NCI-H2196 treated with DMSO at 0.1 percent for 48 hours (cell line): Measurements from ENCODE around the gene CNIH2.
"Not testable (repeated sequence)": the region's sequence is repeated elsewhere in the genome, so short reads cannot be mapped to it uniquely, and the experiment has no call there.

ENCODE experiments used
- DNase-seq: peaks from one replicate; lab custom pipeline; 2025; ENCODE audit not compliant: unreplicated experiment; lab: John Stamatoyannopoulos, UW

CNIH2 gene

DNA sequence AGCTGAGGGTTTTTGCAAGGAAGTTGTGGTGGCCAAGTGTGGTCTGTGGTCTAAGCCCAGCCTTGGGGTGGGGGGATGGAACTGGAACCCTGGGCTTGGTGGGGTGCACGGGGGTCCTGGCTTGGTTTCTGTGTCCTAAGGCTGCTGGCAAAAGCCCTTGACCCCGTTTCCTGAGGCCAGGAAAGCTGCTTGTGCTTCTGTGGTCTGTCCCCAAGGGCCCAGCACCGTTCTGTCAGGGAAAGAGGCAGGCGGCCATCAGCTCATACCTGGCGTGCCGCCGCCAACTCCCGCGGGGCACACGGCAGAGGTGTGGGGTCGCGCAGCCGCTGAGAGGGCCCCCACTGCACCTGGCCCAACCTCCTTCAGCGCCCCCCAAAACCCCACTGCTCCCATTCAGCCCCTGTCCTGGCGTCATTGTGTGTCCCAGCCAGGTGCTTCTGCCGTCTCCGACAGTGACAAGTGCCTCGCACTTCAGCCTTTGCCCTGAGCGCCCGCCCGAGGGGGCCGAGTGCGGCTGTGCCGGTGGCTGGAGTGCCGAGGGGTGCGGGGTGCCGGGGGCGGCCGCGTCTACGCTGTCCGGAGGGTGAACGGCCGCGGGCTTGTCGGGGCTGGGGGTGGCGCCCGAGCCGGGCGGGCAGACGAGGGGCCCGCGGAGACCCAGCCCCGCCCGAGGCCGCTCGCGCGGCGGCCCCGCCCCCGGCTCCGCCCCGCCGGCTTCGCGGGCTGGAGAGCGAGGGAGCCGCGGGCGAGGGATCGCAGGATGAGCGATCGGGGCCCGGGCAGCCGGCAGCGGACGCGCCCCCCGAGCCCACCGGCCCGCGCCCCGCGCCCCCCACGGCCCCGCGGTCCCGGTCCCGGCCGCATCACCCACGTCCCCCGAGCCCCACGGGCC lies at the start of gene CNIH2:
Gene CNIH2 (plus strand): TSS at position 705 of the 892 bp plus-strand sequence. CDS start 282 bp downstream, outside the sequence.
- no peak for DNase-seq

DNA sequence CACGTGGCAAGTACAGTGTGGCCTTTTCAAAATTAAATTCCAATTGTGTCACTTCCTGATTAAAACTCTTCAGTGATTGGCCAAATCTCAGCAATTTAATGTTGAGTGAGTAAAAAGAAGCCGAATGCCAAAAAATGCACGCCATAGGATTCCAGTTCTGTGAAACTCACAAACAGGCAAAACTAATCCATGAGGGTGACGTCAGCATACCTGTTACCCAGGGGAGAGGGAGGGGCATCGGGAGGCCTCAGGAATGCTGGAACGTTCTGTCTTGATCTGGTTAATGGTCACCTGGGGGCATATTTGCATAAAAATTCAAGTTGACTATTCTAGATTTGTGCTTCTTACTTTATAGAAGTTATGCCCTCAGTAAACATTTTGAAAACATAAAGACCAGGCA lies 49.5 kb upstream of the CNIH2 start:
- DNase-seq, result no peak

DNA sequence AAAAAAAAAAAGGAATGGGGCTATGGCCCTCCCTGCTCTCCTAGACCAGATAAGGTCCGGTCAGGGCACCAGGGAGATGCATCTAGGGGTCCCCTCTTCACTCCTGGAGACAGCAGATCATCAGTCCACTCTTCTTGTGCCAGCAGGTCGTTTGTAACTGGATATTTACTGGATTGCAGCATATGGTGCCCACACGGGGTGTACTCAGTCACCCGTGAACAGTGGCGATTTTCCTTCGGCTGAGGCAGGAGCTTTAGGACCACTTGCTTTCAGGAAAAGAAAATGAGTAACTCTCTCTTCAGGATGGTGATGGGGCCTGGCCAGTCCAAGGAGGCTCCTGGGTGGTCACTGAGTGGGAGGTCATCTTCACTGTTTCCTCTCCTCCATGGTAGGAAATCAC lies 47.8 kb upstream of the CNIH2 start:
- no peak for DNase-seq

DNA sequence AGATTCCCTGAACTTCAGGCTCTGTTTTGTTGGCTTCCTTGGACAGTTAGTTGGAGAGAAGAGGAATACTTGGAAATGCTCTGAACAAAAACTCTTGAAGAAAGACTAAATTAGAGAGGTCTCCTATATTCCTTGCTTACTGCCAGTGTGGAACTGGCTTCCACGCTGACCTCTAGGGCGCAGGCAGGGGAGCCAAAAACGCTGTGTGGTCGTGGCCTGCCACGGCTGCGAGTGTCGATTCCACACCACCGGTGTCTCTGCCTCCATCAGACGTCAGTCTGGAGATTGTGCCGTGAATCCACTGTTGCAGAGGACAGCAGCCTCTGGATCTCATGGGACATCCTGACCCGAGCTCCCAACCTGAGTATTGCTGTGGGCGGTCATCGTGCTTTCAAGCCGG lies 47.0 kb upstream of the CNIH2 start:
- no peak for DNase-seq

DNA sequence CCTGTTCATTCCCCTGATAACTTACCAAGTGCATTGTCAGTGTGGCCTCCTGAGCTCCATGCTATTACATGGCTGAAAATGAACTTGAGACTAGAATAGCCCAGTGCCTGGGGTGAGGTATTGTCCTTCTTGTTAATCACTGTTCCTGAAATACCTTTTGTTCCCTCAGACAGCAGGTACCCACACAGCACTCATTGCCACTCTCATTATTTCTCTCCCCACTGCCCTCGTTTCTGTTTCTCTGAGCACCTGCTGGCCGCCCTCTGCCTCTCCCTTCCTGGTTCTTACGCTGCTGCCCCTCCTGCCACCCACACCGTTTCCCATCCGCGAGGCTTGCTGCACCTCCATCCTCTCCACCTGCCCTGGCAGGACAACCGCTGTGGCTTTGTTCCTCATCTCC lies 46.4 kb upstream of the CNIH2 start:
- no peak for DNase-seq

DNA sequence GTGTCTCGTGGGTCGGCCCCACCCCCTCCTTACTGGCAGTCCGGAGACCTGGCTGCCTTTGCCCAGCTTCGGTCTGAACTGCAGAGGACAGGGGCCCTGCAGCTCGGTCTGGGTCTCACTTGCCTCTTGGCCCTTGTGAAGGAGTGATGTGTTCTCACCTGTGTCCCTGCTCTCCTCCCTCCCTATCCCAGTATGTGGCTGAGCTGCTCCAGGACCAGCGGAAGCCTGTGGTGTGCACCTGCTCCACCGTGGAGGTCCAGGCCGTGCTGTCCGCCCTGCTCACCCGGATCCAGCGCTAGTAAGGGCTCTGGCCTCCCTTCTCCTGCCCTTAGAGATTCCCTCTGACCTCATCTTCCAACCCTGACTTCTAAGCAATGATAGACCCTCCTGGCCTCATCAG lies 45.2 kb upstream of the CNIH2 start:
- DNase-seq, result no peak

DNA sequence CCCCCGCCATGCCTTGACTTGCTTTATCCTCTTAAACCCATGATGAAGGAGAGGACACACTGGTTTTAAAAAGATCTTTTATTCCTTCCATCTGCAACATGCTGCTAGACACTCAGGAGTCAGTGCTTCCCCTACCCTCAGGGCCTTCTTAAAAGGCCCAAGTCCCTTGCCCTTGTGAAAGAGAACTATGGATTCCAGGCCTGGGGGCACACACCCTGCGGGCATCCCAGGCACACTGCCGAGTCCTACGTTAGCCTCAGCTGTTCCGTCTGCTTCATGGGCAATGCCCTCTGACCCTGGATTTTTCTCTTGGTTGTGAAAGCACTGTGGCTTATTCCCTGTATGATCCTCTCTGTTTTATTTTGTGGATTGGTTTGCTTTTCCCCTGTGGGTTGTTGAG lies 44.7 kb upstream of the CNIH2 start:
- DNase-seq, result no peak

DNA sequence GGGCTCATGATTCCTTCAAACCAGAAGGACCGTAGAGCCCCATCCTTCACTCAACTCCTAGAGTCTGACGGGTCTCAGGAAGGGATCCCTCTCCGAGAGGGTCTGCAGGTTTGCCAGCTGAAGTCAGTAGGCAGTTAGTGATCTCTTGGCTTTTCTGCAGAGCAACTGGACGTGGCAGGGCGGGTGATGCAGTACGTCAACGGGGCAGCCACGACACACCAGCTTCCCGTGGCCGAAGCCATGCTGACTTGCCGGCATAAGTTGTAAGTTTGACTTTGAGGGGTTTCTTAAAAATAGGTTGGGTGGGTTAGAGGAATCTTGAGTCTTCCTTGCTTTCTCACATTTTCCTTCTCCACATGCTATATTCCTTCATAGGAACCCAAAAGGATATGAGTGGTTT lies 42.8 kb upstream of the CNIH2 start:
- DNase-seq, result no peak

DNA sequence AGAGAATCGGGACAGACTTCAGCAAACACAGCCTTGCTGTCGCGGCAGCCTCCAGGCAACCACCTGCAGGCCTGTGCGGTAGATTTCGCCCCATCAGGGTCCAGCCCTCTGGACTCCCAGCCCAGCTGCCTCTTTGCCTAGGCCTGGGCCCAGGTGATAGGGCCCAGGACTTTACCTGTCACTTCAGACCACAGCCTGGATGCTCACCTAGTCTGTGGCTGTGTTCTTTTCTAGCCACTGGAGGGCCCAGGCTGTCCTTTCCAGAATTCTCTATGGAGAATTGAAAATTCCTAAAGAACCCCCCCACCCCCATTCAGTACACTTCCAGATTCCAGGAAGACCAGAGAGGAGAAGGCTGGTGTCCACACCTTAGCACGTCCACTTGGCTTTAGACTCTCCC lies 40.1 kb upstream of the CNIH2 start:
- DNase-seq, result no peak

DNA sequence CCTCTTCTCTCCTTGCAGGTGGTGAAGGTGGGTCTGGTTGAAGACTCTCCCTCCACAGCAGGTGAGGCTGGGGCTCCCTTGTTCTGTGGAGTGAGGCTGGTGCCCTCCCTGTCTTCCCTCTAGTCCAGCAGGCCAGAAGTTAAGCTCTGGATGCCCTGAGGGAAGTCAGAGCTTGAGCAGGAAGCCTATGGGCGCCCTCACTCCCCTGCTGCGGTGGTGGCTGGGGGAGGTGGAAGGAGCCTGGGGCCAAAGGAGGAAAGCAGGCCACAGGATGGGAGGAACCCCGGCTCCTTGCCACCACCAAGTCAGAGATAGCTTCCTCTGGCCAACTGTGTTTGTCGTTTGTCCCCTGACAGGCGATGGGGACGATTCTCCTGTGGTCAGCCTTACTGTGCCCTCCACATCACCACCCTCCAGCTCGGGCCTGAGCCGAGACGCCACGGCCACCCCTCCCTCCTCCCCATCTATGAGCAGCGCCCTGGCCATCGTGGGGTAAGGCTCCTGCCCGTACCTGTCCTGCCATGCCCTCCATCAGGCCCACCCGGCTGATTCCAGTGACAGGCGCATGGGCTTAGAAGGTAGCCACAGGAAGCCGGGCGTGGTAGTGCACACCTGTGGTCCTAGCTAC lies 39.1 kb upstream of the CNIH2 start:
- DNase-seq, result no peak

DNA sequence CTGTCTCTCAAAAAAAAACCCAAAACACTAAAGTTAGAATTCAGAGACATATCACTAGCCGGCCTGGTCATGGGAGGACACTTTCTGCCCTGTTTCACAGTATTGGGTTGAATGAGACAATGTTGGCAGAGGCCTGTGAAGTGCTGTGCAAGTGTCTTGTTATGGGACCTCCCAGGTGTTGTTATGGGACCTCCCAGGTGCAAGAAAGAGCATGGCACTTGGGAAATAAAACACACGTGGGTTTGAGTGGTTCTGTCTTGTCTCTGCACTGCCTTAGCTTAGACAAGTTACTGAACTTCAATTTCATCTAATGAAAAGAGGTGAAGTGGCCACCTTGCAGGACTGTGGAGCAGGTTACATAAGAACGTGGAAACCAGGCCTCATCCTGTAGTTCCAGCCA lies 38.5 kb upstream of the CNIH2 start:
- DNase-seq, result no peak

DNA sequence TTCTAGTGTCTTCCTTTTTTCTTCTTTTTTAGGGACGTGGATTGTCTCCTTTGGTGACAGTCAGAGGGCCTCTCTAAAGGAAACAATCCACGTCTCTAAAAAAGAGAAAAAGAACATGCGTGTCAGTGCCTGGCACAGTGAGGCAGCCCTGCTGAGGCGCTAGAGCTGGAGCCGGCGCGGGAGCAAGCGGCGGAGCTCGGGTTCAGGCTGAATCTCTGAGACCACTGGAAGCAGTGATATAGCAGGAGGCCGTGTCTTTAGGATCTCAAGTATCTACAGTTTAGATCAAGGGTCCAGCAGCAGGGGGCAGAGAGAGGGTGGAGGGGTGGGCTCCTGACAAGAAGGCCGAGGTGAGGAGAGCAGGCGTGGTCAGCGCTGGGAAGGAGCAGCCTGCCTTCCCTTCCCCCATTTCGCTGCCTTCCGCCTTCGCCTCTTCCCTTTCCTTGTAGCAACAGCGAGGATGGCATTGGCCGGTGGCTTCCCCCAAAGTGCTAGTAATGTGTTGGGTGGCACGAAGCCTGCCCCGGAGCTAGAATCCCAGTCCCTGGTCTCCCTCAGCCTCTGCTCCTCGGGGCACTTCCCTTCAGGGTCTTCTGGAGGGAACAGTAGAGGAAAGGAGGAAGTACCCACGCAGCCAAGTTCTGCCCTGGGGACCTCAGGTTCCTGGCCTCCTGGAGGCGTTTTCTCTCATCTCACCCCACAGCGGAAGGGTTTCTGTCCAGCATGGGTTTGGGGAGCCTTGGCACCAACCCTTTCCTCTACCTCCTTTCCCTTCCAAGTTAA lies 37.8 kb upstream of the CNIH2 start:
- DNase-seq, result no peak

DNA sequence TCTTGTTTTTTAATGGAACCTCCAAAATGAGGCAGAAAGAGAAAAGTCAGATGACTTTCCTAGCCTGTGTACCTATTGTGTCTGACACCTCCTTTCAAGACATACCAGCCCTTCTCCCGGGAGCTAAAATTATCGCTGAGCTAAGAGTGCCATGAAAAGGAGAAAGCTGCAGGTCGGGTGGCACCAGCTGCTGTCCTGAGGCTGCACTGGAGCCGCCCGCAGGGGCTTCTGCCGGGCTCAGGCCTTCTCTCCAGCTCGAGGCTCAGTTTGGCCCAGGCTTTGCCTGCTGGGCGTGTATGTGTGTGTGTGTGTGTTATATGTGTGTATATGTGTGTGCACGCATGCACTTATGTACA lies 37.2 kb upstream of the CNIH2 start:
- no peak for DNase-seq

DNA sequence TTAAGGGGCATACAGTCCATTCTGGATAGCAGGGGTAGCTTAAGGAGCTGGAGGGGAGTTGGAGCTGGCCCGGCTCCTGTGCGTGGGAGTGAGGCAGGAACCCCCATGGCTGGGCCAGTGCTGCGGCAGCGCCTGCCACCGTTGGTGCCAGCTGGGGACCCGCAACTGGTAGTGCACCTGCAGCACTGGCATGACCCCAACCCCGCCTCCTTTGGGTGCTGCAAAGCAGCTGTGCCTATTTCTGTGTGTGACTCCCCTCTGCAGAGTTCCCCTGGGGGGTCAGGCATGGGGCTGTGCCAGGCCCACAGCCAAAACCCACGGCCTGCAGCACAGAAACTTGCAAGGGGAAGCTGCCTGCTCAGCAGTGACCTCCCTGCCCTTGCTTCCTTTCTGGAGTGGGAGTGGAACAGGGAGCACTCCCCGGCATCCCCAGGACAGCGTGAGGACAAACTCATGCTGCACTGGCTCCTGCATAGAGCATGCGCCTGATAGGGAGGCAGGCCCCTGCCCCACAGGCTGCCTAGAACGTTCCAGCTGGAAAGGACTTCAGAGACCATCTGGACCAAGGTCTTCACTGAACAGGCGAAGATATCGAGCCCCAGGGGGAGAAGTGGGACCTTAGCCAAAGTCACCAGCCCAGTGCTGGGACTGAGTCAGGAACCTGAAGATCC lies 35.7 kb upstream of the CNIH2 start:
- DNase-seq, result no peak

DNA sequence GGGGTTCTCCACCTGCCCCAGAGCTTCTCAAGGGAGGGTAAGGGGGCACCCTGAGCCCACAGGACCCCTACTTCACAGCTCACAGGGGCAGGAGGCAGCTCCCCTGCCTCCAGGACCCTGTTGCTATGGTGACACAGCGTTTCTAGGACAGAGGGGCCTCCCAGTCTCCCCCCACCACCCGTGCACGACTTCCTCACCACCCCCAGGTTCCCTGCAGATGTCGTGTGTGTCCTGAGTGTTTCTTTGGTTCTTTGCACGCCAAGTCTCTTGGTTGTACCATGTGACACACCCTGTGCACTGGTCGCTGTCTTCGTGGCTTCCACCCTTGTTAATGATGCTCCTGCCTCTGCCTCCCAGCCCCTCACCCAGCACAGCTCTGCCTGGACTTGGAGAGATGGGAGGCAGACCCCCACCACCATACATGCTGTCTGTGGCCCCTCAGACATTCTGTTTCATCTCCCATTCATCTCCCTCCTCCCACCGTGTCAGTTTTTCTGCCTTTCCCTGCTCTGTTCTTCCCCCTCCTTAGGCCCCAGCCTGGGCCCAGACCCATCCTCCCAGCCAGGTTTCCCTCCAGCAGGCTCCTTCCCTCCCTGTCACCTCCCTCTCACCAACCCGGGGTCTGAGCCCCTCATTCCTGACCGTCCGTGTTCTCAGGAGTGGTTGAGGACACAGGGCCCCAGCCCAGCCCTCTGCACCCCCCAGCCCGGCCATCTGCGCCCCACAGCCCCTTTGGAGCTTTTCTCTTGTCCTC lies 34.0 kb upstream of the CNIH2 start:
- no peak for DNase-seq

DNA sequence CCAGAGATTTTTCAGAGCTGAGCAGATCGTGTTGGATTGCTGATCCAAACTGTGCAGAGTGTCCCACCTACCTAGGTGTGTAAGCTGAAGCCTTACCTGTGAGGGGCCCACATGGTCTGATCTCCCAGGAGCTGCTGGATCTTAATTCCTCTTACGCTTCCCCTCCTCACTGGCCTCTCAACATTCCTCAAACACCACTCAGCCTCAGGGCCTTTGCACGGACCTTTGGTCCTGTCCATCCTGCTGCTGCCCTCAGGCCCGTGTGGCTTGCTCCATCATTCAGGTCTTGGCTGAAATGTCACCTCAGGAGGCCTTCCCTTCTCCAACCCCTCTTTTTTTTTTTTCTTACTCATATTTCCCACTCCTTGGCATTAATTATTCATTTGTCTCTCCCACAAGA lies 30.7 kb upstream of the CNIH2 start:
- no peak for DNase-seq

DNA sequence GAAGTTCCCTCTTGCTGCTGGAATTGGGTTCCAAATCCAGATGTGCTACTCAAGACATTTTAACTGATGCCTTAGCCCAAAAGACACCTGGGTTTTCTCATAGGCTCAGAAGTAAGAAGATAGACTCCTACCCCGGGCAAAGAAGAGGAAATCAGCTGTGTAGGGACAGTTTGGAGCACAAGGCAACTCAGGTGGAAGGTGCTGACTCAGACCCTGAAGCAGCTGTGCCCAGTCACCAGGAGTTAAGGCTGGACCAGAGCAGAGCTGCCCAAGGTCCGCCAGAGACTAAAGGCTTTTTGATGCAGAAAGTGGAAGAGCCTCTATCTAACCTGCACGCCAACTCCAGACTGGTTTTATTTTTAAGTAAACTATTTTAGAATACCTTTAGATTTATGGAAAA lies 30.2 kb upstream of the CNIH2 start:
- DNase-seq, result no peak

DNA sequence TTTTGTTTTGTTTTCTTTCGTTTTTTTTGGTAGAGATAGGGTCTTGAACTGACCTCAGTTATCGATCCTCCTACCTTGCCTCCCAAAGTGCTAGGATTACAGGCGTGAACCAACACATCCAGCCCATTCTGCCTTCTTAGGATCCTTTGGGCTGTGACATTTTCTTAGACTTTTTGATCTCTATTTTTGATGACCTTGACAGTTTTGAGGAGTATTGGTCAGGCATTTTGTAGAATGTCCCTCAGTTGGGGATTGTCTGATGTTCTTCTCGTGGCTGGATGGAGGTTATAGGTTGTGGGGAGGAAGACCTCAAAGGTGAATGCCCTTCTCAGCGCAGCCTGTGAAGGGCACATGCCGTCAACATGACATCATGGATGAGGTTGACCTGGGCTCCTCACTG lies 29.1 kb upstream of the CNIH2 start:
- DNase-seq, result no peak

DNA sequence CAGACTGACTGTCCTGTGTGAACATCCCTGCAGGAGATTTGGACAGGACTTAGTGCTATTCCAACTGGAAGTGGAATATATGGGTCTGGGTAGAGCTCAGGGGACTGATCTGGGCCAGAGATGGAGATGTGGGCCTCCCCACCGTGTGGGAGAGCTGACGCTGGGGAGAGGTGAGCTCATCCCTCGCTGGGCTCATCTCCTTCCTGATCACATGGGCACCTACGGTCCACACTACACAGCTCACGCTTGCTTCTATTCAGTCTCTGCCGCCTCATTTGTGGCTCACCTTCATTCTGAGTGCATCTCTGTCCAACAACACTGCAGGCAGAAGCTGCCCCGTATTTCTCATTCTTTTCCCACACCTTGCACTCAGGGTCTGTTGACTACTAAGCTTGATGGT lies 26.2 kb upstream of the CNIH2 start:
- DNase-seq, result no peak

DNA sequence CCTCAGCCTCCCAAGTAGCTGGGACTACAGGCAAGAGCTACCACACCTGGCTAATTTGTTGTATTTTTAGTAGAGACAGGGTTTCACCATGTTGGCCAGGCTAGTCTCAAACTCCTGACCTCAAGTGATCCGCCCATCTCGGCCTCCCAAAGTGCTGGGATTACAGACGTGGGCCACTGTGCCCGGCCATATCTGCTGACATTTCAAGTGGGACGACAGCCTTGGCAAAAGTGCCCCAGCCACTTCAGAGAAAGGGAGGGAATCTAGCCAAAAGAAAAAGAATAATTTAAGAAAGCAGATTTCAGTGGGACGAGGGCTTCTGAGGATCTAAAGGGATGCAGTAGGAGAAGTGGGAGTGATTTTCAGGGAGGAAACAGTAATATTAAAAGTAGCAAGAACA lies 24.9 kb upstream of the CNIH2 start:
- not testable (repeated sequence) for DNase-seq

DNA sequence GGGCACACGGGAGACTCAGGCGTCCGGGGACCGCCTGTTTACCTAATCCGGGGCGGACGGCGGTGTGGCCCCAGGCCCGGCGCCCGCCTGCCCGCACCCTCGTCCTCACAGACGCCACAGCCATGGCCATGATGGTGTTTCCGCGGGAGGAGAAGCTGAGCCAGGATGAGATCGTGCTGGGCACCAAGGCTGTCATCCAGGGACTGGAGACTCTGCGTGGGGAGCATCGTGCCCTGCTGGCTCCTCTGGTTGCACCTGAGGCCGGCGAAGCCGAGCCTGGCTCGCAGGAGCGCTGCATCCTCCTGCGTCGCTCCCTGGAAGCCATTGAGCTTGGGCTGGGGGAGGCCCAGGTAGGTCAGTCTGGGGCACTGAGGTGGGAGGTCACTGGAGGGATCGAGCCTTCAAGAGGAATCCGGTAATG lies 19.5 kb upstream of the CNIH2 start:
- no peak for DNase-seq
